ENCODE results near the gene PLA2G3. TPM values are rescaled to one million over a fixed set of nuclear protein-coding genes. Genes with fewer than 3 reads are reported as not detected.

The PLA2G3 gene
- total and polyA plus RNA-seq, 4 donors: 0.85 to 17.4 (median 8.2) TPM

GRCh38 chr22:31141551-31141950, 1.2 kb upstream of the PLA2G3 start:
- Histone ChIP-seq H3K4me3 (no peak overlapping the region), H3K27ac (ENCODE audit: low read depth in 1 of 2, low read length in 1 of 2) (peak overlapping the region in 1 of 2 donors; percentile 8), H3K9me3 (ENCODE audit: control insufficient read depth in 4 of 4, insufficient read depth in 3 of 4, low read length in 3 of 4) (no peaks in the 10 kb centered on the region), H3K9ac (ENCODE audit: insufficient read depth in 1 of 2, low read length in 2 of 2) (no peak overlapping the region), H3K36me3 (ENCODE audit: control insufficient read depth in 4 of 4, insufficient read depth in 4 of 4, low read length in 4 of 4) (no peaks in the 10 kb centered on the region), H3K27me3 (ENCODE audit: control insufficient read depth in 3 of 3, insufficient read depth in 3 of 3, low read length in 2 of 3) (peaks cover 0 to 3% (median 0%) of the 10 kb centered on the region in 3 donors), H3K4me1 (ENCODE audit: control insufficient read depth in 5 of 5, insufficient read depth in 5 of 5, low read length in 5 of 5) (no peaks in the 10 kb centered on the region)
- WGBS, 2 donors: 98 to 100% methylated on average over 2 of the region's 2 CpGs
- ATAC-seq (ENCODE audit: insufficient read depth, low FRiP score): no peak
- TF ChIP-seq CTCF (IDR thresholded peaks at IDR 0.05; ENCODE audit: control extremely low read depth, extremely low read depth): no peak
- no peak for DNase-seq

GRCh38 chr22:31140746-31141145, 438 bp upstream of the PLA2G3 start:
- no peak overlapping the region for H3K4me3 ChIP-seq
- peak overlapping the region in 1 of 2 donors; percentile 52 for H3K27ac ChIP-seq (ENCODE audit: low read depth in 1 of 2, low read length in 1 of 2)
- peaks cover 0 to 3% (median 0%) of the 10 kb centered on the region in 3 donors for H3K27me3 ChIP-seq (ENCODE audit: control insufficient read depth in 3 of 3, insufficient read depth in 3 of 3, low read length in 2 of 3)
- 61 to 91% methylated on average over 5 of the region's 5 CpGs for WGBS, 2 donors
- no peaks in the 10 kb centered on the region for H3K9me3 ChIP-seq (ENCODE audit: control insufficient read depth in 4 of 4, insufficient read depth in 3 of 4, low read length in 3 of 4)
- H3K9ac ChIP-seq (ENCODE audit: insufficient read depth in 1 of 2, low read length in 2 of 2): no peak overlapping the region
- no peaks in the 10 kb centered on the region for H3K4me1 ChIP-seq (ENCODE audit: control insufficient read depth in 5 of 5, insufficient read depth in 5 of 5, low read length in 5 of 5)
- H3K36me3 ChIP-seq (ENCODE audit: control insufficient read depth in 4 of 4, insufficient read depth in 4 of 4, low read length in 4 of 4): no peaks in the 10 kb centered on the region
- TF ChIP-seq CTCF (IDR thresholded peaks at IDR 0.05; ENCODE audit: control extremely low read depth, extremely low read depth): no peak
- ATAC-seq (ENCODE audit: insufficient read depth, low FRiP score): peak; percentile 14
- DNase-seq: no peak

- no peaks in the 10 kb centered on the region for H3K4me1 ChIP-seq (ENCODE audit: control insufficient read depth in 5 of 5, insufficient read depth in 5 of 5, low read length in 5 of 5)
- DNase-seq (no peak), ATAC-seq (ENCODE audit: insufficient read depth, low FRiP score) (no peak)
- WGBS, 2 donors: 69 to 87% methylated on average over 3 of the region's 3 CpGs
- H3K9me3 ChIP-seq (ENCODE audit: control insufficient read depth in 4 of 4, insufficient read depth in 3 of 4, low read length in 3 of 4): no peaks in the 10 kb centered on the region
- TF ChIP-seq CTCF (IDR thresholded peaks at IDR 0.05; ENCODE audit: control extremely low read depth, extremely low read depth): no peak
- H3K36me3 ChIP-seq (ENCODE audit: control insufficient read depth in 4 of 4, insufficient read depth in 4 of 4, low read length in 4 of 4): peaks cover 0 to 2% (median 0%) of the 10 kb centered on the region in 4 donors
- H3K4me3 ChIP-seq: no peak overlapping the region
- no peak overlapping the region for H3K9ac ChIP-seq (ENCODE audit: insufficient read depth in 1 of 2, low read length in 2 of 2)
- H3K27ac ChIP-seq (ENCODE audit: low read depth in 1 of 2, low read length in 1 of 2): no peak overlapping the region
- H3K27me3 ChIP-seq (ENCODE audit: control insufficient read depth in 3 of 3, insufficient read depth in 3 of 3, low read length in 2 of 3): peaks cover 0 to 3% (median 0%) of the 10 kb centered on the region in 3 donors
These were observed 1.2 kb downstream of the PLA2G3 start for GRCh38 chr22:31139066-31139465.

- TF ChIP-seq CTCF (IDR thresholded peaks at IDR 0.05; ENCODE audit: control extremely low read depth, extremely low read depth): no peak
- H3K4me1 ChIP-seq (ENCODE audit: control insufficient read depth in 5 of 5, insufficient read depth in 5 of 5, low read length in 5 of 5): no peaks in the 10 kb centered on the region
- peaks cover 0 to 2% (median 0%) of the 10 kb centered on the region in 4 donors for H3K36me3 ChIP-seq (ENCODE audit: control insufficient read depth in 4 of 4, insufficient read depth in 4 of 4, low read length in 4 of 4)
- no peak for DNase-seq
- 74 to 90% methylated on average over 10 of the region's 10 CpGs for whole genome bisulfite sequencing, 2 donors
- H3K27ac ChIP-seq (ENCODE audit: low read depth in 1 of 2, low read length in 1 of 2): no peak overlapping the region
- peaks cover 0 to 3% (median 0%) of the 10 kb centered on the region in 3 donors for H3K27me3 ChIP-seq (ENCODE audit: control insufficient read depth in 3 of 3, insufficient read depth in 3 of 3, low read length in 2 of 3)
- H3K9me3 ChIP-seq (ENCODE audit: control insufficient read depth in 4 of 4, insufficient read depth in 3 of 4, low read length in 3 of 4): no peaks in the 10 kb centered on the region
- H3K4me3 ChIP-seq: no peak overlapping the region
- no peak overlapping the region for H3K9ac ChIP-seq (ENCODE audit: insufficient read depth in 1 of 2, low read length in 2 of 2)
- no peak for ATAC-seq (ENCODE audit: insufficient read depth, low FRiP score)
These were observed 2.2 kb downstream of the PLA2G3 start for GRCh38 chr22:31138126-31138525.

Measured in lung (tissue), 12 donors.